KMS-11 (cell line): ENCODE measurements around the gene STK24.

Experiments used
- H2AFZ ChIP-seq: fragments of 200-600 bp; sonication (generic); 2 replicates; pipeline ENCODE4 v1.6.1; 2016; ENCODE audit warnings: antibody characterized with exemption, mixed run types, low read depth
- H3K27ac ChIP-seq: fragments of 200-600 bp; sonication (generic); 2 replicates; pipeline ENCODE4 v1.6.1; 2016; ENCODE audit warnings: mild to moderate bottlenecking, mixed run types
- H3K27me3 ChIP-seq: fragments of 200-600 bp; sonication (generic); 2 replicates; pipeline ENCODE4 v1.6.1; 2017; ENCODE audit warnings: mild to moderate bottlenecking, low read depth, mixed run types, moderate library complexity; ENCODE audit not compliant: insufficient read depth
- H3K36me3 ChIP-seq: fragments of 200-600 bp; sonication (generic); 2 replicates; pipeline ENCODE4 v1.6.1; 2017; ENCODE audit warnings: mild to moderate bottlenecking, mixed run types; ENCODE audit not compliant: insufficient read depth
- H3K4me1 ChIP-seq: fragments of 200-600 bp; sonication (generic); 2 replicates; pipeline ENCODE4 v1.6.1; 2016; ENCODE audit warnings: mild to moderate bottlenecking, low read depth, mixed run types; ENCODE audit not compliant: poor library complexity, severe bottlenecking
- H3K4me2 ChIP-seq: fragments of 200-600 bp; sonication (generic); 2 replicates; pipeline ENCODE4 v1.7.0; 2016; ENCODE audit warnings: mild to moderate bottlenecking, mixed run types
- H3K4me3 ChIP-seq: fragments of 200-600 bp; sonication (generic); IDR thresholded peaks from 2 replicates; pipeline ENCODE4 v1.6.1; 2017; ENCODE audit warnings: low read depth, low read length, mixed read lengths; ENCODE audit not compliant: insufficient read depth
- H3K79me2 ChIP-seq: fragments of 200-600 bp; sonication (generic); 2 replicates; pipeline ENCODE4 v1.6.1; 2016; ENCODE audit warnings: low read depth, mixed run types; ENCODE audit not compliant: insufficient read depth
- H3K9ac ChIP-seq: fragments of 200-600 bp; sonication (generic); 2 replicates; pipeline ENCODE4 v1.6.1; 2016; ENCODE audit warnings: mild to moderate bottlenecking, mixed run types
- H4K20me1 ChIP-seq: fragments of 200-600 bp; sonication (generic); 2 replicates; pipeline ENCODE4 v1.6.1; 2016; ENCODE audit warnings: mild to moderate bottlenecking, mixed run types; ENCODE audit not compliant: insufficient read depth
- TF ChIP-seq, protein P1 (sequence below): fragments of 200-600 bp; sonication (generic); conservative IDR thresholded peaks from 2 replicates; pipeline ENCODE4 v1.6.1; 2017; ENCODE audit warnings: low read depth, mild to moderate bottlenecking, antibody characterized with exemption, low read length, moderate library complexity, mixed read lengths

STK24 gene

DNA sequence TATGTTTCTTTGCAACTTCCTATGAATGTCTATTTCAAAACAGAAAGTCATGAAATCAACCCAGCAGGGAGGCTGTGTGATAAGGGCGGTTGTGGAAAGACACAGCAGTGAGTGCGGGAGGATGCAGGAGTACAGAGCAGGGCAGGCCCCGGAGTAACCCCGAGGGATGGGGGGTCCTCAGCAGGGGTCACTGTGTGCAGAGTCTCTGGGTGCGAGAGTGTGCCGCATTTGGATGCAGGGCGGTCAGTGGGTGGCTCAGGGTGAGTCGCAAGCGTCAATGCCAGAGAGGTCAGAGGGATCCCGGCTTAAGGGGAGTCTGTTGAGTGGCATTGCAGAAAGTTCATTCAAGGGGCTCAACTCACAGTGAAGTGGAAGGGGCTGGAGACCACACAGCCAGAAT lies 147.8 kb downstream of the STK24 start:
- no peak overlapping the region for H3K4me2 ChIP-seq
- no peak overlapping the region for H2AFZ ChIP-seq
- H3K9ac ChIP-seq, result no peak overlapping the region
- TF ChIP-seq, protein P1, sequence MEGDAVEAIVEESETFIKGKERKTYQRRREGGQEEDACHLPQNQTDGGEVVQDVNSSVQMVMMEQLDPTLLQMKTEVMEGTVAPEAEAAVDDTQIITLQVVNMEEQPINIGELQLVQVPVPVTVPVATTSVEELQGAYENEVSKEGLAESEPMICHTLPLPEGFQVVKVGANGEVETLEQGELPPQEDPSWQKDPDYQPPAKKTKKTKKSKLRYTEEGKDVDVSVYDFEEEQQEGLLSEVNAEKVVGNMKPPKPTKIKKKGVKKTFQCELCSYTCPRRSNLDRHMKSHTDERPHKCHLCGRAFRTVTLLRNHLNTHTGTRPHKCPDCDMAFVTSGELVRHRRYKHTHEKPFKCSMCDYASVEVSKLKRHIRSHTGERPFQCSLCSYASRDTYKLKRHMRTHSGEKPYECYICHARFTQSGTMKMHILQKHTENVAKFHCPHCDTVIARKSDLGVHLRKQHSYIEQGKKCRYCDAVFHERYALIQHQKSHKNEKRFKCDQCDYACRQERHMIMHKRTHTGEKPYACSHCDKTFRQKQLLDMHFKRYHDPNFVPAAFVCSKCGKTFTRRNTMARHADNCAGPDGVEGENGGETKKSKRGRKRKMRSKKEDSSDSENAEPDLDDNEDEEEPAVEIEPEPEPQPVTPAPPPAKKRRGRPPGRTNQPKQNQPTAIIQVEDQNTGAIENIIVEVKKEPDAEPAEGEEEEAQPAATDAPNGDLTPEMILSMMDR, result no peak
- H3K79me2 ChIP-seq, result no peaks in the 10 kb centered on the region
- H3K36me3 ChIP-seq, result no peaks in the 10 kb centered on the region
- H3K27ac ChIP-seq, result no peak overlapping the region
- H3K4me1 ChIP-seq, result no peaks in the 10 kb centered on the region
- no peaks in the 10 kb centered on the region for H3K27me3 ChIP-seq
- no peaks in the 10 kb centered on the region for H4K20me1 ChIP-seq
- H3K4me3 ChIP-seq, result no peak overlapping the region

DNA sequence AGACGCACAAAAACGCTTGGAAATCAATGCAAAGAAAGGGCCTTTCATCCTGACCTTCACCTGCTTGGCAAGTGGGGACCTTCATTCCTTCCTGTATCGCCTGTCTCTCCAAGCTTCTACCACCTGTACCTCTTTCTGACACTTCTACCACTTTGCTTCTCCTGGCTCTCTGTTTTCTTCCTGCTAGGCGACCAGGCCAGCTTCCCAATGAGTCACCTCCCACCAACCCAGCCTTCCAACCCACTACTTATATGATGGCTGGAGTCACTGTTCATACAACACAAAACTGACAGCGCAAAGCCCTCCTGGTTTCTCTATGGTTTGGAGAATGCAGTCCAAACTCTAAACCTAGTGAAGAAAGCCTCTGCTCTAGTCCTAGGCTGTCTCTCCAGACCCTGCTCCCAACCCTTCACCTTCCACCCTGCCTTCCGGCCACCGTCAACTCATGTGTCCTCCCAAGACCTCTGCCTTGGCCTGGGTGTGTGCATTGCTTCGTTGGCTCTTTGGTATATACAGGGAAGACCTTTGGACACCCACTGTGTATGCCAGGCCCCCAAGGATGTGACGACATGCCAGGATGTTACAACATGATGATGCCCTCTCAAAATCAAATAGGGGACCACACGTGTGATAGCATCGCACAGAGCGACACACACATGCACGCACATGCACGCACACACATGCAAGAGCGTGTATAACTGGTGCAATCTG lies 148.5 kb downstream of the STK24 start:
- H3K9ac ChIP-seq, result no peak overlapping the region
- no peak overlapping the region for H2AFZ ChIP-seq
- no peak overlapping the region for H3K4me2 ChIP-seq
- TF ChIP-seq, protein P1, result no peak
- H3K27ac ChIP-seq, result no peak overlapping the region
- H3K36me3 ChIP-seq, result no peaks in the 10 kb centered on the region
- no peak overlapping the region for H3K4me3 ChIP-seq
- H3K79me2 ChIP-seq, result no peaks in the 10 kb centered on the region
- H3K27me3 ChIP-seq, result no peaks in the 10 kb centered on the region
- no peaks in the 10 kb centered on the region for H4K20me1 ChIP-seq
- no peaks in the 10 kb centered on the region for H3K4me1 ChIP-seq

DNA sequence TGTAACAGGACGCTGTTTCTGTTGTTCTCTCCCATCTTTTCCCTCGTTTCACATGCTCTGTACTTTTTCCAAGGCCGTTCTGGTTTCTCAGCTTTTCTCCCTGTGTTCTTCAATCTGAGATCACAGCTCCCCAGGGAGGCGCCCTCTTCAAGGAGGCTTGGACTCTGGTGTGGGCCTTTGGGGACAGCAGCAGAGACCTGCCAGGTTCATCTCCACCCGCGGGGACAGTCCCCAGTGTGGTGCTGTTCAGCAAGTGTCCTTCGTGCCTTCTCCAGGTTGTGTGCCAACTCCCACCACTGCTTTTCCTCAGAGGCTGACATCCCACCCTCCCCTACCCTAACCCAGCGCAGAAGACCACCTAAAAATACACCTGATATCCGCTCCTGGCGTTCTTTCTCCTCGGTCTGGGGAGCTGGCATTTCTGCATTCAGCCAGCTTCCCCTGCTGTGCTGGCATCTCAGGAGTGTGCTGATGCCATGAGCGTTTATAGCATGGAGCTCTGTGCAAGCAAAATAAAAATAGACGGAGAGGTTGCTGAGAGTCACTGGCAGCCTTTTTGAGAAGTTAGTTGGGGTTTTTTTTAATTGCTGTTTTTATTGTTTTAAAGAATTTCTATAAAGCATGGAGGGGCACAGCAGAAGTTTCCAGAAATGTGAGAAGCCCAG lies 149.4 kb downstream of the STK24 start:
- H3K4me1 ChIP-seq, result no peaks in the 10 kb centered on the region
- H3K4me3 ChIP-seq, result no peak overlapping the region
- no peaks in the 10 kb centered on the region for H3K36me3 ChIP-seq
- H3K27me3 ChIP-seq, result no peaks in the 10 kb centered on the region
- TF ChIP-seq, protein P1, result no peak
- H4K20me1 ChIP-seq, result no peaks in the 10 kb centered on the region
- no peak overlapping the region for H2AFZ ChIP-seq
- H3K27ac ChIP-seq, result no peak overlapping the region
- H3K9ac ChIP-seq, result no peak overlapping the region
- no peaks in the 10 kb centered on the region for H3K79me2 ChIP-seq
- no peak overlapping the region for H3K4me2 ChIP-seq

DNA sequence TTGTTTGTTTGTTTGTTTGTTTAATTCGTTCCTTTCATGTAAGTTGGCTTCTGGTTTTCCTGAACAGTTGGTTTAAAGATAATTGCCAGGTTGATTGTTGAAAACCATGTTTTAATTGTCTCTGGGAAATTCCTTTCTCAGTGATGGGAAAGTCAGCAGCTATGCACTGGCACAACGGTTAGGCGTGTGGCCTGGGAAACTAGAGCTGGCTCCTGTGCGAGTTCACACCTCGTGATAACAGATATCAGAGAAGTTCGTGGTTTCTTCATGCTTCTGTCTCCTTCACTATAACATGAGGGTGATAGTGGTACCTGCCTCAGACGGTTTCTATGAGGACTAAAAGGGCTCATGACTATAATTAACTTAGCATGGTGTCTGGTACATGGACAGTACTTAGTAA lies 153.5 kb downstream of the STK24 start:
- H3K4me3 ChIP-seq, result no peak overlapping the region
- H3K4me2 ChIP-seq, result no peak overlapping the region
- H2AFZ ChIP-seq, result no peak overlapping the region
- H3K27ac ChIP-seq, result no peak overlapping the region
- H3K79me2 ChIP-seq, result no peaks in the 10 kb centered on the region
- no peaks in the 10 kb centered on the region for H3K4me1 ChIP-seq
- H3K27me3 ChIP-seq, result no peaks in the 10 kb centered on the region
- H3K36me3 ChIP-seq, result no peaks in the 10 kb centered on the region
- TF ChIP-seq, protein P1, result no peak
- H4K20me1 ChIP-seq, result no peaks in the 10 kb centered on the region
- H3K9ac ChIP-seq, result no peak overlapping the region
